Caco-2 (cell line): Measurements from ENCODE around the gene HES2. TPM values are rescaled to one million over a fixed set of nuclear protein-coding genes. Genes with fewer than 3 reads are reported as not detected.

Source experiments
- BruUV-seq: library from RNA; stranded (reverse); fragments of 400-500 nt; replicated peaks from 2 replicates; lab custom pipeline; 2021; lab: Mats Ljungman, UMichigan
- CTCF ChIA-PET: fragments of 300-600 bp; sonication (Branson Sonifier 250); formaldehyde crosslinking; loops from one replicate; lab custom pipeline; 2022; ENCODE audit warnings: antibody characterized with exemption; lab: Charles Lee
- POLR2A ChIA-PET: fragments of 300-600 bp; sonication (Branson Sonifier 250); formaldehyde crosslinking; loops from one replicate; lab custom pipeline; 2022; ENCODE audit warnings: antibody characterized with exemption; lab: Charles Lee
- DNase-seq, 2 experiments: peaks; one replicate each; pipeline versions ENCODE4 v3.0.0 to v3.0.0-alpha.2; 2020 to 2022
- H3K27me3 ChIP-seq: replicated peaks from 2 replicates; pipeline ENCODE4 v1.6.0; 2011; ENCODE audit warnings: low read length; ENCODE audit not compliant: control insufficient read depth, insufficient read depth
- H3K36me3 ChIP-seq: 2 replicates; pipeline ENCODE4 v1.5.1; 2011; ENCODE audit warnings: low read length; ENCODE audit not compliant: control insufficient read depth, insufficient read depth
- H3K4me1 ChIP-seq: fragments of 250-450 bp; sonication (Bioruptor Pico); 2 replicates; pipeline ENCODE4 v1.5.1; 2020; ENCODE audit warnings: mild to moderate bottlenecking
- H3K4me3 ChIP-seq: 2 replicates; pipeline ENCODE4 v1.5.1; 2011; ENCODE audit warnings: low read depth, mild to moderate bottlenecking, control low read depth, low read length
- H3K9me3 ChIP-seq: fragments of 250-450 bp; sonication (Bioruptor Pico); 2 replicates; pipeline ENCODE4 v1.5.1; 2020; ENCODE audit warnings: mild to moderate bottlenecking, moderate library complexity
- H3K27ac Mint-ChIP-seq: one replicate; pipeline ENCODE4 v1.8.0; 2022; ENCODE audit warnings: mixed read lengths; ENCODE audit not compliant: unreplicated experiment
- H3K27me3 Mint-ChIP-seq: one replicate; pipeline ENCODE4 v1.8.0; 2022; ENCODE audit warnings: mixed read lengths; ENCODE audit not compliant: insufficient read depth, unreplicated experiment
- H3K36me3 Mint-ChIP-seq: one replicate; pipeline ENCODE4 v1.8.0; 2022; ENCODE audit warnings: mild to moderate bottlenecking, mixed read lengths; ENCODE audit not compliant: insufficient read depth, unreplicated experiment
- H3K4me1 Mint-ChIP-seq: one replicate; pipeline ENCODE4 v1.8.0; 2022; ENCODE audit warnings: low read depth, mixed read lengths; ENCODE audit not compliant: unreplicated experiment
- H3K4me3 Mint-ChIP-seq: one replicate; pipeline ENCODE4 v1.8.0; 2022; ENCODE audit warnings: mild to moderate bottlenecking, moderate library complexity, mixed read lengths; ENCODE audit not compliant: unreplicated experiment
- H3K9me3 Mint-ChIP-seq: one replicate; pipeline ENCODE4 v1.8.0; 2022; ENCODE audit warnings: mixed read lengths; ENCODE audit not compliant: unreplicated experiment
- CTCF ChIP-seq, 2 experiments: fragments of 200-600 bp in 1 of 2; IDR thresholded peaks; 1 replicate in 1 of 2; 2 replicates in 1 of 2; pipeline versions ENCODE4 v1.5.1 to v1.8.0; 2011 to 2022; ENCODE audit warnings: antibody characterized with exemption in 1 of 2, control low read depth in 1 of 2, inconsistent platforms in 1 of 2, low read depth in 1 of 2, low read length in 1 of 2, mild to moderate bottlenecking in 1 of 2, moderate library complexity in 1 of 2; ENCODE audit not compliant: insufficient read depth in 1 of 2, severe bottlenecking in 1 of 2, unreplicated experiment in 1 of 2
- intact Hi-C: fragments of 100-400 bp; cut with micrococcal nuclease; formaldehyde crosslinking; loops from one replicate; pipeline ENCODE4 v1.10.0; 2022; ENCODE audit not compliant: unreplicated experiment
- total RNA-seq: library from RNA; stranded (reverse); gene quantifications from 2 replicates; pipeline ENCODE4 v1.2.3, GENCODE V29; 2022

HES2 gene
- total RNA-seq, 1 experiment from 2014 or later, result 0.91 TPM

GRCh38 chr1:6401673-6402072, 18.0 kb downstream of the HES2 start:
- POLR2A ChIA-PET, result no interaction called here

GRCh38 chr1:6399294-6399693, 20.4 kb downstream of the HES2 start:
- Histone ChIP-seq H3K4me3 (no peak overlapping the region), H3K4me1 (no peaks in the 10 kb centered on the region), H3K27me3 (no peaks in the 10 kb centered on the region), H3K9me3 (no peaks in the 10 kb centered on the region), H3K36me3 (no peaks in the 10 kb centered on the region)
- DNase-seq, result no peak
- BruUV-seq, result no TSS peak
- ChIA-PET CTCF (no interaction called here), POLR2A (no interaction called here)
- H3K27ac Mint-ChIP-seq, result no peak overlapping the region
- peaks cover 5% of the 10 kb centered on the region for H3K4me1 Mint-ChIP-seq
- intact Hi-C loops, result no loop called here
- TF ChIP-seq CTCF (IDR thresholded peaks at IDR 0.05; ENCODE audit: insufficient read depth in 1 of 2, low read depth in 1 of 2, low read length in 1 of 2, severe bottlenecking in 1 of 2, unreplicated experiment in 1 of 2), result no peak
- H3K9me3 Mint-ChIP-seq, result no peaks in the 10 kb centered on the region
- H3K4me3 Mint-ChIP-seq, result no peak overlapping the region
- no peaks in the 10 kb centered on the region for H3K27me3 Mint-ChIP-seq
- no peaks in the 10 kb centered on the region for H3K36me3 Mint-ChIP-seq

More at GRCh38 chr1:6401673-6402072, 18.0 kb downstream of the HES2 start:
- DNase-seq, result no peak
- H3K9me3 Mint-ChIP-seq, result no peaks in the 10 kb centered on the region
- no peaks in the 10 kb centered on the region for H3K36me3 Mint-ChIP-seq
- no peaks in the 10 kb centered on the region for H3K36me3 ChIP-seq
- TF ChIP-seq CTCF (IDR thresholded peaks at IDR 0.05; ENCODE audit: insufficient read depth in 1 of 2, low read depth in 1 of 2, low read length in 1 of 2, severe bottlenecking in 1 of 2, unreplicated experiment in 1 of 2), result no peak
- no peaks in the 10 kb centered on the region for H3K4me1 ChIP-seq
- intact Hi-C loops, result no loop called here
- no peaks in the 10 kb centered on the region for H3K27me3 ChIP-seq
- CTCF ChIA-PET, result interaction anchor here (0.7 kb wide), 1 partner anchor 155 kb away, joined by 5 read pairs; no protein-coding TSS in a partner anchor
- BruUV-seq, result no TSS peak
- no peak overlapping the region for H3K27ac Mint-ChIP-seq
- H3K4me3 Mint-ChIP-seq, result no peak overlapping the region
- no peaks in the 10 kb centered on the region for H3K9me3 ChIP-seq
- H3K27me3 Mint-ChIP-seq, result no peaks in the 10 kb centered on the region
- H3K4me1 Mint-ChIP-seq, result peaks cover 5% of the 10 kb centered on the region
- H3K4me3 ChIP-seq, result no peak overlapping the region

GRCh38 chr1:6397844-6398441, 21.8 kb downstream of the HES2 start:
- Mint-ChIP-seq H3K27me3 (no peaks in the 10 kb centered on the region), H3K4me1 (peaks cover 5% of the 10 kb centered on the region), H3K4me3 (no peak overlapping the region), H3K27ac (no peak overlapping the region), H3K9me3 (no peaks in the 10 kb centered on the region), H3K36me3 (peaks cover 7% of the 10 kb centered on the region)
- no peaks in the 10 kb centered on the region for H3K9me3 ChIP-seq
- no TSS peak for BruUV-seq
- TF ChIP-seq CTCF (IDR thresholded peaks at IDR 0.05; ENCODE audit: insufficient read depth in 1 of 2, low read depth in 1 of 2, low read length in 1 of 2, severe bottlenecking in 1 of 2, unreplicated experiment in 1 of 2), result no peak
- H3K36me3 ChIP-seq, result no peaks in the 10 kb centered on the region
- no peak overlapping the region for H3K4me3 ChIP-seq
- no peaks in the 10 kb centered on the region for H3K27me3 ChIP-seq
- intact Hi-C loops, result loop anchor here (1.0 kb wide), 1 partner anchor 50 kb away; no protein-coding TSS in a partner anchor
- no peaks in the 10 kb centered on the region for H3K4me1 ChIP-seq
- CTCF ChIA-PET, result interaction anchor here (0.6 kb wide), 1 partner anchor 19 kb away, joined by 3 read pairs; no protein-coding TSS in a partner anchor
- no peak for DNase-seq
- POLR2A ChIA-PET, result no interaction called here
